ENCODE measurements around the gene SLC9A9.

GRCh38 chr3:143532091-143532490 lies 316.2 kb downstream of the SLC9A9 start:
- no peak for TF ChIP-seq POLR2A (IDR thresholded peaks at IDR 0.05; ENCODE audit: low read depth)
- no peak for TF ChIP-seq CTCF (IDR thresholded peaks at IDR 0.05)
- TF ChIP-seq POLR2AphosphoS5 (IDR thresholded peaks at IDR 0.05) = no peak
- no peak for TF ChIP-seq EP300 (IDR thresholded peaks at IDR 0.05)

Measured in esophagus muscularis mucosa (tissue), 4 donors.